ENCODE data around the gene GPRC5B.

DNA sequence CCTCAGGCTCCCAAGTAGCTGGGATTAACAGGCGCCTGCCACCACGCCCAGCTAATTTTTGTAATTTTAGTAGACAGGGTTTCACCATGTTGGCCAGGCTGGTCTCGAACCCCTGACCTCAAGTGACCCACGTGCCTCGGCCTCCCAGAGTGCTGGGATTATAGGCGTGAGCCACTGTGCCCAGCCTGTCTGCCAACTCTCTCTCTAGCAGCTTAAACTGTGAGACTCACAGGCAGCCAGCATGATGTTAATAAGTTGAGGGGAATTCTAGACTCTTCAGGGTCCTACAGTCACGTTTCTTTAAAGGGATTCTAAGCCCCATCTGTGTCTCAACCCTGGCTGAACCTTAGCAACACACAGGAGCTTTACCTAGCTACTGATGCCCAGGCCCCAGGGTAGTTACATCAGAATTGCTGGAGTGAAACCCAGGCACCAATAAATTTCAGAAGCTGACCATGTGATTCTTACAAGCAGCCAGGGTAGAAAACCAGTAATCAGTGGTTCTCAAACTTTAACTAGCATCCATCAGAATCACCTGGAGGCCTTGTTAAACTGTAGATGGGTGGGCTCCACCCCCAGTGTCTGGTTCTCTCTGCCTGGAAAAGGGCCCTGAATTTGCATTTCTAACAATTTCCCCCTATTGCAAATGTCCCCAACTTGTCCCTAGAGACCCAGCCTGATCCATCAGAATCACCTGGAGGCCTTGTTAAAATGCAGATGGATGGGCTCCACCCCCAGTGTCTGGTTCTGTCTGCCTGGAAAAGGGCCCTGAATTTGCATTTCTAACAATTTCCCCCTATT is 30.7 kb downstream of the GPRC5B start:
- TF ChIP-seq, protein P1, sequence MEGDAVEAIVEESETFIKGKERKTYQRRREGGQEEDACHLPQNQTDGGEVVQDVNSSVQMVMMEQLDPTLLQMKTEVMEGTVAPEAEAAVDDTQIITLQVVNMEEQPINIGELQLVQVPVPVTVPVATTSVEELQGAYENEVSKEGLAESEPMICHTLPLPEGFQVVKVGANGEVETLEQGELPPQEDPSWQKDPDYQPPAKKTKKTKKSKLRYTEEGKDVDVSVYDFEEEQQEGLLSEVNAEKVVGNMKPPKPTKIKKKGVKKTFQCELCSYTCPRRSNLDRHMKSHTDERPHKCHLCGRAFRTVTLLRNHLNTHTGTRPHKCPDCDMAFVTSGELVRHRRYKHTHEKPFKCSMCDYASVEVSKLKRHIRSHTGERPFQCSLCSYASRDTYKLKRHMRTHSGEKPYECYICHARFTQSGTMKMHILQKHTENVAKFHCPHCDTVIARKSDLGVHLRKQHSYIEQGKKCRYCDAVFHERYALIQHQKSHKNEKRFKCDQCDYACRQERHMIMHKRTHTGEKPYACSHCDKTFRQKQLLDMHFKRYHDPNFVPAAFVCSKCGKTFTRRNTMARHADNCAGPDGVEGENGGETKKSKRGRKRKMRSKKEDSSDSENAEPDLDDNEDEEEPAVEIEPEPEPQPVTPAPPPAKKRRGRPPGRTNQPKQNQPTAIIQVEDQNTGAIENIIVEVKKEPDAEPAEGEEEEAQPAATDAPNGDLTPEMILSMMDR (IDR thresholded peaks at IDR 0.05): no peak
- TF ChIP-seq POLR2A (IDR thresholded peaks at IDR 0.05): no peak
